Stimulated activated CD4-positive, alpha-beta T cell treated with anti-CD3 and anti-CD28 coated beads, Interleukin-4, amount 100 ng/mL, for 1 hour (primary cell): ENCODE data around the gene PTPN1.
"Not testable (repeated sequence)": the region's sequence is repeated elsewhere in the genome, so short reads cannot be mapped to it uniquely, and the experiment has no call there.

ENCODE experiments used
- DNase-seq: peaks from one replicate; pipeline ENCODE4 v3.0.0-alpha.2; 2020

Gene PTPN1

GRCh38 chr20:50482396-50482981 lies 27.7 kb upstream of the PTPN1 start:
- no peak for DNase-seq

GRCh38 chr20:50484271-50484976 lies 25.8 kb upstream of the PTPN1 start:
- no peak for DNase-seq

GRCh38 chr20:50487397-50487796 lies 22.8 kb upstream of the PTPN1 start:
- no peak for DNase-seq

- no peak for DNase-seq
These were observed 21.9 kb upstream of the PTPN1 start for GRCh38 chr20:50488236-50488806.

GRCh38 chr20:50491168-50491567 lies 19.0 kb upstream of the PTPN1 start:
- no peak for DNase-seq

- no peak for DNase-seq
These were observed 18.1 kb upstream of the PTPN1 start for GRCh38 chr20:50491926-50492634.

- DNase-seq, result no peak
These were observed 16.3 kb upstream of the PTPN1 start for GRCh38 chr20:50493881-50494253.

- DNase-seq, result no peak
These were observed 15.8 kb upstream of the PTPN1 start for GRCh38 chr20:50494428-50494827.

GRCh38 chr20:50496773-50497385 lies 13.3 kb upstream of the PTPN1 start:
- no peak for DNase-seq

GRCh38 chr20:50498071-50498776 lies 12.0 kb upstream of the PTPN1 start:
- no peak for DNase-seq

- DNase-seq, result no peak
These were observed 10.2 kb upstream of the PTPN1 start for GRCh38 chr20:50499938-50500337.

GRCh38 chr20:50501972-50502745 lies 8.0 kb upstream of the PTPN1 start:
- DNase-seq, result no peak

- DNase-seq, result no peak
These were observed 5.9 kb upstream of the PTPN1 start for GRCh38 chr20:50504231-50504823.

GRCh38 chr20:50506270-50506579 lies 4.0 kb upstream of the PTPN1 start:
- no peak for DNase-seq

- not testable (repeated sequence) for DNase-seq
These were observed 2.4 kb upstream of the PTPN1 start for GRCh38 chr20:50507745-50508144.

GRCh38 chr20:50508171-50508755 lies 1.9 kb upstream of the PTPN1 start:
- DNase-seq, result no peak

- DNase-seq, result peak; percentile 16
These were observed 741 bp downstream of the PTPN1 start for GRCh38 chr20:50510706-50511542.

- DNase-seq, result no peak
These were observed 2.1 kb downstream of the PTPN1 start for GRCh38 chr20:50512323-50512722.

GRCh38 chr20:50513169-50514034 lies 3.2 kb downstream of the PTPN1 start:
- no peak for DNase-seq

- no peak for DNase-seq
These were observed 3.8 kb downstream of the PTPN1 start for GRCh38 chr20:50514035-50514337.
